ENCODE data around the gene SLC17A9. TPM values are rescaled to one million over a fixed set of nuclear protein-coding genes. Genes with fewer than 3 reads are reported as not detected.

SLC17A9 gene
- total and polyA plus RNA-seq, 2 donors (not counting 1 experiment from before 2014, with no cell fraction given) = 33.0 to 141 TPM

- DNase-seq (no peak), ATAC-seq (ENCODE audit: low read depth) (peak; percentile 8)
- no peak for TF ChIP-seq CTCF (IDR thresholded peaks at IDR 0.05)
- Mint-ChIP-seq H3K9me3 (ENCODE audit: insufficient read depth) (no peaks in the 10 kb centered on the region), H3K4me3 (peak overlapping the region; percentile 29), H3K27ac (no peak overlapping the region), H3K27me3 (no peaks in the 10 kb centered on the region), H3K4me1 (peaks cover 31% of the 10 kb centered on the region)
- WGBS (ENCODE audit: insufficient coverage) = 30% methylated on average over 43 of the region's 43 CpGs
- intact Hi-C loops (cut with micrococcal nuclease) = loop anchor here (10.0 kb wide), 3 partner anchors 45 to 935 kb away; partner anchors contain the start of genes BHLHE23, DNAJC5 and MRGBP
- Histone ChIP-seq H3K79me2 (ENCODE audit: control insufficient read depth, insufficient read depth, low read length) (peaks cover 67% of the 10 kb centered on the region), H4K20me1 (ENCODE audit: control insufficient read depth, insufficient read depth, low read length, poor library complexity, severe bottlenecking) (peaks cover 49% of the 10 kb centered on the region), H3K4me2 (replicated peaks; ENCODE audit: low read depth, low read length, poor library complexity, severe bottlenecking) (peak overlapping the region; percentile 57), H3K9ac (ENCODE audit: low read length) (no peak overlapping the region), H3K4me1 (ENCODE audit: control insufficient read depth in 2 of 2, insufficient read depth in 2 of 2, low read length in 2 of 2) (peaks cover 22 to 29% of the 10 kb centered on the region in 2 donors), H3K9me3 (ENCODE audit: control extremely low read depth in 1 of 3, control insufficient read depth in 2 of 3, insufficient read depth in 1 of 3, low read length in 2 of 3) (no peaks in the 10 kb centered on the region), H3K27ac (ENCODE audit: low read length in 2 of 2) (no peak overlapping the region), H3K36me3 (replicated peaks in 1 of 2; ENCODE audit: control extremely low read depth in 1 of 2, control insufficient read depth in 1 of 2, extremely low read depth in 1 of 2, insufficient read depth in 2 of 2, low read length in 1 of 2) (peaks cover 0 to 49% of the 10 kb centered on the region in 2 experiments), H3K27me3 (replicated peaks in 1 of 4; ENCODE audit: control extremely low read depth in 1 of 4, control insufficient read depth in 3 of 4, insufficient read depth in 4 of 4, low read length in 3 of 4) (no peaks in the 10 kb centered on the region), H3K4me3 (ENCODE audit: control extremely low read depth in 1 of 5, extremely low read depth in 1 of 5, insufficient read depth in 1 of 5, low read depth in 2 of 5, low read length in 4 of 5) (no peak overlapping the region), H2AFZ (ENCODE audit: insufficient read depth, low read depth, low read length, poor library complexity, severe bottlenecking) (no peak overlapping the region)
- CTCF ChIA-PET = interaction anchor here (0.6 to 1.7 kb wide), 5 partner anchors 13 to 87 kb away, joined by 3 to 10 read pairs (median 4); no protein-coding TSS in a partner anchor
- POLR2A ChIA-PET = interaction anchor here (0.5 kb wide), 1 partner anchor 594 kb away, joined by 3 read pairs; no protein-coding TSS in a partner anchor
Observed at GRCh38 chr20:62959101-62959971, 6.8 kb downstream of the SLC17A9 start.

DNA sequence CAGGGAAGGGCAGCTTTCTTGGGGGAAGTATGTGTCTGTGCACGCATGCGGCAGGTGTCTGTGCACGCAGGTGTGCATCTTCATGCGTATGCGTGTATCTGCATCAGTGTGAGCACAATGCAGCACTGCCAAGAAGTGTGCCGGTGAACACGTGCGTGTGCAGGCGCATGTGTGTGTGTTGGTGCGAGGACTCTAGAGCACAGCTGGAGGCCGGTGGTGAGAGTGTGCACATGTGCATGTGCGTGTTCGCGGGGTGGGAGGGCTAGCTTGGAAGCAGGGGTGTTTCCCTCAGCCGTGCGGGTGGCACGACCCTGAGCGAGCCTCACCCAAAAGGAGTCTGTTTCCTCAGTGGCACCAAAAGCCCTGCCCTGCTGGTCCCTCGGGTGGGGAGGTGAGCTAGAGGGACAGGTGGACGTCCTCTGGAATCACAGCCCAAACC is 7.5 kb downstream of the SLC17A9 start:
- intact Hi-C loops (cut with micrococcal nuclease) = loop anchor here (10.0 kb wide), 3 partner anchors 45 to 935 kb away; partner anchors contain the start of genes BHLHE23, DNAJC5 and MRGBP
- H3K4me1 Mint-ChIP-seq = peaks cover 24% of the 10 kb centered on the region
- WGBS (ENCODE audit: insufficient coverage) = 90% methylated on average over 20 of the region's 20 CpGs
- H3K4me3 ChIP-seq (ENCODE audit: control extremely low read depth in 1 of 5, extremely low read depth in 1 of 5, insufficient read depth in 1 of 5, low read depth in 2 of 5, low read length in 4 of 5) = no peak overlapping the region
- no peak overlapping the region for H2AFZ ChIP-seq (ENCODE audit: insufficient read depth, low read depth, low read length, poor library complexity, severe bottlenecking)
- no peak overlapping the region for H3K27ac ChIP-seq (ENCODE audit: low read length in 2 of 2)
- DNase-seq (no peak), ATAC-seq (ENCODE audit: low read depth) (no peak)
- ChIA-PET POLR2A (interaction anchor here (0.5 kb wide), 1 partner anchor 593 kb away, joined by 3 read pairs; no protein-coding TSS in a partner anchor), CTCF (interaction anchor here (1.5 to 1.7 kb wide), 2 partner anchors 13 to 88 kb away, joined by 3 to 10 read pairs; no protein-coding TSS in a partner anchor)
- no peak overlapping the region for H3K27ac Mint-ChIP-seq
- no peaks in the 10 kb centered on the region for H3K9me3 Mint-ChIP-seq (ENCODE audit: insufficient read depth)
- no peak for TF ChIP-seq CTCF (IDR thresholded peaks at IDR 0.05)
- TF ChIP-seq EZH2 (IDR thresholded peaks at IDR 0.05; ENCODE audit: borderline replicate concordance, insufficient read depth, low read depth, low read length, poor library complexity, severe bottlenecking) = no peak
- no peaks in the 10 kb centered on the region for H3K27me3 Mint-ChIP-seq
- no peaks in the 10 kb centered on the region for H3K27me3 ChIP-seq (replicated peaks in 1 of 4; ENCODE audit: control extremely low read depth in 1 of 4, control insufficient read depth in 3 of 4, insufficient read depth in 4 of 4, low read length in 3 of 4)
- H3K9ac ChIP-seq (ENCODE audit: low read length) = no peak overlapping the region
- H4K20me1 ChIP-seq (ENCODE audit: control insufficient read depth, insufficient read depth, low read length, poor library complexity, severe bottlenecking) = peaks cover 54% of the 10 kb centered on the region
- H3K4me1 ChIP-seq (ENCODE audit: control insufficient read depth in 2 of 2, insufficient read depth in 2 of 2, low read length in 2 of 2) = peaks cover 15 to 22% of the 10 kb centered on the region in 2 donors
- H3K4me2 ChIP-seq (replicated peaks; ENCODE audit: low read depth, low read length, poor library complexity, severe bottlenecking) = no peak overlapping the region
- H3K79me2 ChIP-seq (ENCODE audit: control insufficient read depth, insufficient read depth, low read length) = peaks cover 60% of the 10 kb centered on the region
- H3K4me3 Mint-ChIP-seq = no peak overlapping the region
- peaks cover 0 to 56% of the 10 kb centered on the region in 2 experiments for H3K36me3 ChIP-seq (replicated peaks in 1 of 2; ENCODE audit: control extremely low read depth in 1 of 2, control insufficient read depth in 1 of 2, extremely low read depth in 1 of 2, insufficient read depth in 2 of 2, low read length in 1 of 2)
- no peaks in the 10 kb centered on the region for H3K9me3 ChIP-seq (ENCODE audit: control extremely low read depth in 1 of 3, control insufficient read depth in 2 of 3, insufficient read depth in 1 of 3, low read length in 2 of 3)

Measured in B cell (primary cell).